ENCODE results near the gene PSMD12. TPM values are rescaled to one million over a fixed set of nuclear protein-coding genes. Genes with fewer than 3 reads are reported as not detected.

PSMD12 gene
- total RNA-seq, 1 donor from 2014 or later, result 55.7 TPM

DNA sequence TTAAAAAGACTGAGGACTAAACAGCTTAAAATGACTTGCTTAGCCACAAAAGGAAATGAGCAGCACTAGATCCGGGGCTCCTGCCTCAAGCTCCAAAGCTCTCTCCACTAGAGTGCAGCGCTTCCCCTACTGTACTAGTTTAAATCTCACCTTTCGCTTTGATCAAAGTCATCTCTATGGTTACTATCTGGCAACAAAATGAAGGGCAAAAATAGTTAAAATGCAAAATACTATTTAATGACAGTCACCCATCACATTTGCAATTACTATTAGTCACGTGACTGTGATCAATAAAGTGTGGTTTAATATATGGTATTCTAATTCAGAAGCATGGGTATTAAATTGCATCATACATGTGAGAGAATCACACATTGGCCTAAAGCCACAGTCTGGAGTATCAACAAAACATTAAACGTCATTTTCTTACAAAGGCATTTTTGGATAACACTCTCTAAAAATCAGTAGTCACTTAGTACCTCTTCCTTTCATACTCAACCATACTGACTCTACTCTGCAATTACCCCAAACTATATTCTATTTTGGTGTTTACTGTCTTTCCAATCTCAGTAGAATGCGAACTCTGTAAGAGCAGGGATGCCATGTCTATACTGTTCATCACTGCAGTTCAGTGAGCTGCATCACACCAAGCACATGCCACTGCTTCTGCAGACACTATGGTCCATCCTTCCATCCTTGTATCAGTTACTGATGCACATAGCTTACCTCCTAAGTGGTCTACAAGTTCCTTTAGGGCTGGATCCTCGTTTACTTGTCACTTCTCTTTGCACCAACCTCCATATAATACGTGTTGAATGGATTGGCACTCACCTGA lies 6.2 kb downstream of the PSMD12 start:
- Mint-ChIP-seq H3K4me3 (ENCODE audit: unreplicated experiment) (no peak overlapping the region), H3K36me3 (ENCODE audit: unreplicated experiment) (no peaks in the 10 kb centered on the region), H3K9me3 (ENCODE audit: unreplicated experiment) (no peaks in the 10 kb centered on the region), H3K27ac (ENCODE audit: unreplicated experiment) (no peak overlapping the region), H3K27me3 (ENCODE audit: unreplicated experiment) (no peaks in the 10 kb centered on the region), H3K4me1 (ENCODE audit: low read depth, unreplicated experiment) (peaks cover 4% of the 10 kb centered on the region)
- TF ChIP-seq CTCF (IDR thresholded peaks at IDR 0.05; ENCODE audit: partially characterized antibody, unreplicated experiment), result no peak
- no peak for DNase-seq

- Mint-ChIP-seq H3K9me3 (ENCODE audit: unreplicated experiment) (no peaks in the 10 kb centered on the region), H3K4me1 (ENCODE audit: low read depth, unreplicated experiment) (no peaks in the 10 kb centered on the region), H3K27me3 (ENCODE audit: unreplicated experiment) (no peaks in the 10 kb centered on the region), H3K4me3 (ENCODE audit: unreplicated experiment) (no peak overlapping the region), H3K27ac (ENCODE audit: unreplicated experiment) (no peak overlapping the region), H3K36me3 (ENCODE audit: unreplicated experiment) (no peaks in the 10 kb centered on the region)
- DNase-seq, result no peak
- TF ChIP-seq CTCF (IDR thresholded peaks at IDR 0.05; ENCODE audit: partially characterized antibody, unreplicated experiment), result no peak
These were observed 7.8 kb downstream of the PSMD12 start for GRCh38 chr17:67358612-67359011.

- Mint-ChIP-seq H3K4me1 (ENCODE audit: low read depth, unreplicated experiment) (no peaks in the 10 kb centered on the region), H3K9me3 (ENCODE audit: unreplicated experiment) (no peaks in the 10 kb centered on the region), H3K27me3 (ENCODE audit: unreplicated experiment) (no peaks in the 10 kb centered on the region), H3K4me3 (ENCODE audit: unreplicated experiment) (no peak overlapping the region), H3K36me3 (ENCODE audit: unreplicated experiment) (no peaks in the 10 kb centered on the region), H3K27ac (ENCODE audit: unreplicated experiment) (no peak overlapping the region)
- no peak for DNase-seq
- no peak for TF ChIP-seq CTCF (IDR thresholded peaks at IDR 0.05; ENCODE audit: partially characterized antibody, unreplicated experiment)
These were observed 12.3 kb downstream of the PSMD12 start for GRCh38 chr17:67353929-67354574.

DNA sequence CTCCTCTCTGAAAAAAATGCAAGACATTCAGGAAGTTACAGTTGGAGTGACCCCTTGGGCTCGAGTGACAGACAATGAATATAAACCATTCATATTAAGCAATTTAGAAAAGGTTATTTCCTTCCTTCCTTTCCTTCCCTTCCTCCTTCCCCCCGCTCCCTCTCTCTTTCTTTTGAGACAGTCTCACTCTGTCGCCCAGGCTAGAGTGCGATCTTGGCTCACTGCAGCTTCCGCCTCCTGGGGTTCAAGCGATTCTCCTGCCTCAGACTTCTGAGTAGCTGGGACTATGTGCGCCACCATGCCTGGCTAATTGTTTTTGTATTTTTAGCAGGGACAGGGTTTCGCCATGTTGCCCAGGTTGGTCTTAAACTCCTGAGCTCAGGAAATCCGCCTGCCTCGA lies 13.2 kb downstream of the PSMD12 start:
- H3K27ac Mint-ChIP-seq (ENCODE audit: unreplicated experiment), result no peak overlapping the region
- H3K36me3 Mint-ChIP-seq (ENCODE audit: unreplicated experiment), result no peaks in the 10 kb centered on the region
- TF ChIP-seq CTCF (IDR thresholded peaks at IDR 0.05; ENCODE audit: partially characterized antibody, unreplicated experiment), result no peak
- H3K27me3 Mint-ChIP-seq (ENCODE audit: unreplicated experiment), result no peaks in the 10 kb centered on the region
- no peaks in the 10 kb centered on the region for H3K4me1 Mint-ChIP-seq (ENCODE audit: low read depth, unreplicated experiment)
- no peaks in the 10 kb centered on the region for H3K9me3 Mint-ChIP-seq (ENCODE audit: unreplicated experiment)
- DNase-seq, result no peak
- no peak overlapping the region for H3K4me3 Mint-ChIP-seq (ENCODE audit: unreplicated experiment)

GRCh38 chr17:67349420-67349819 lies 17.0 kb downstream of the PSMD12 start:
- Mint-ChIP-seq H3K4me3 (ENCODE audit: unreplicated experiment) (no peak overlapping the region), H3K27me3 (ENCODE audit: unreplicated experiment) (no peaks in the 10 kb centered on the region), H3K36me3 (ENCODE audit: unreplicated experiment) (no peaks in the 10 kb centered on the region), H3K9me3 (ENCODE audit: unreplicated experiment) (no peaks in the 10 kb centered on the region), H3K4me1 (ENCODE audit: low read depth, unreplicated experiment) (no peaks in the 10 kb centered on the region), H3K27ac (ENCODE audit: unreplicated experiment) (no peak overlapping the region)
- DNase-seq, result no peak
- no peak for TF ChIP-seq CTCF (IDR thresholded peaks at IDR 0.05; ENCODE audit: partially characterized antibody, unreplicated experiment)

All from glutamatergic neuron (in vitro differentiated cells).